CD4-positive, alpha-beta T cell treated with Interleukin-10 for 1 hour (primary cell): ENCODE results near the gene ECHS1.

Experiments
- DNase-seq: peaks from one replicate; pipeline ENCODE4 v3.0.0-alpha.2; 2020

ECHS1 gene

DNA sequence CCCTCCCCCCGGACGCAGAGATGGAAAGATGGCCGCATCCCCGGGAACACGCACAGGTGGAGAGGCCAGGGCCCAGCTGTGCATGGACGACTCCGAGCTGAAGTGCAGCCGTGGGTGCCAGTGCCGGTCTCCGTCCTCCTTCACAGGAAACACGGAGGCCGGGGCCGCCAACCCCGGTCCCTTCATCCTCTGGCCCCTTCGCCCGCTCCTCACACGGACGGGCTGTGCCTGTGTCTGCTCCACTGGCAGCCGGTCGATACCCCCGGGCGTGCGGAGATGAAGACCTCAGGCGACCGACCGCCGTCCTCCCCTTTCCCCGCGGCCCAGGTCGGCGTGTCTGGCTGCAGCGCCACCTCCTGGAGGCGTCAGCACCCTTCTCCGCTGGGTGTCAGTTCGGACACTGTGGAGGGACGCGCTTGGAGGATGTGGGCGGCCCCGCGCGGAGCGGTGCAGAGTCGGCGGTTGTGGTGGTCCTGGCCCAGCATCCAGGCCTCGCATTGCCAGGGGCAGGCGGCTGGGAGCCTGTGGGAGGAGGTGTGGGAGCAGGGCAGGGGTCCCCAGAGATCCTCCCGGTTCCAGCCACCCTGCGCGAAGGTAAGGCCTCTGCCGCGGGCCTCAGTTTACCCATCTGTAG, 54.5 kb downstream of the ECHS1 start:
- DNase-seq: peak; percentile 78

DNA sequence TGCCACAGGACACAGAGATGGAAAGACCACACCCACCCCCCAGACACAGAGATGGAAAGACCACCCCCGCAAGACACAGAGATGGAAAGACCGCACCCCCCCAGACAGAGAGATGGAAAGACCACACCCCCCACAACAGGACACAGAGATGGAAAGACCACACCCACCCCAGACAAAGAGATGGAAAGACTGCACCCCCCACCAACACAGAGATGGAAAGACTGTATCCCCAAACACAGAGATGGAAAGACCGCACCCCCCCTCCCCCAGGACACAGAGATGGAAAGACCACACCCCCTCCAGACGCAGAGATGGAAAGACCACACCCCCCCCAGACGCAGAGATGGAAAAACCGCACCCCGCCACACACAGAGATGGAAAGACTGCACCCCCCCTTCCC, 56.4 kb downstream of the ECHS1 start:
- DNase-seq: no peak

DNA sequence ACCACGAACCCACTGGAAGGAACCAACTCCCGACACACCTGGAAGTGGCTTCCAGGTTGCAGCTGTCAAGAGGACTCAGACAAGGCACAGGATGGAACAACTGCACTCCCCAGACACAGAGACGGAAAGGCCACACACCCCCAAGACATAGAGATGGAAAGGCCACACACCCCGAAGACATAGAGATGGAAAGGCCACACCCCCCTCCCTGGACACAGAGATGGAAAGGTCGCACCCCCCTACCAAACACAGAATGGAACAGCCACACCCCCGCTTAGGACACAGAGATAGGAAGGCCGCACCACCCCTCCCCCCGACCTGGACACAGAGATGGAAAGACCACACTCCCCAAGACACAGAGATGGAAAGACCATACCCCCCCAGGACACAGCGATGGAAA, 56.9 kb downstream of the ECHS1 start:
- DNase-seq: no peak

DNA sequence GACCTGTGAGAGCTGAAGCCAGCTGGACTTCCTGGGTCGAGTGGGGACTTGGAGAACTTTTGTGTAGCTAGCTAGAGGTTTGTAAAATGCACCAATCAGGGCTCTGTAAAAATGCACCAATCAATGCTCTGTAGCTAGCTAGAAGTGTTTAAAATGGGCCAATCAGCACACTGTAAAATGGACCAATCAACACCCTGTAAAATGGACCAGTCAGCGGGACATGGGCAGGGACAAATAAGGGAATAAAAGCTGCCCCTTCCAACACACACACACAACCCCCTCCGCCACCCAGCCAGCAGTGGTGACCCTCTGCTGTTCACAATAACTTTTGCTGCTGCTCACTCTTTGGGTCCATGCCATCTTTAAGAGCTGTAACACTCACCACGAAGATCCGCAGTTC, 57.3 kb downstream of the ECHS1 start:
- no peak for DNase-seq

DNA sequence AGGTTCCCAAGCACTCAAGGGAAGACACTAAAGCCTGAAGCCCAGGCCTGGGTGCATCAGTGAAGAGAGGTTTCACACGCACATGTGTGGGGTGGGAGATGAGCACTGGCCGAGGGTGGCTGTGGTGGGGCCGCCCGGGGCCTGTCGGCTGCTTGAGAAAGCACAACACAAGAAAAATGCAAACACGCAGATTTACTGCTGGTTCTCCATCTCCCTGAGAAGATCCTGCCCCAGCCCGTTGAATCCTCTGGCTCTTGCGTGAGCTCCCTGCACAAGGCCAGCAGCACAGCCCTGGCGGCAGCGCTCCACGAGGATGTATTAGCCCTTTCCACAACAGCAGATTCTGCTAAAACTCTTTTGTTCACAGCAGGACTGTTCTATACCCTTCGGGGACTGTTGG, 58.2 kb downstream of the ECHS1 start:
- no peak for DNase-seq

DNA sequence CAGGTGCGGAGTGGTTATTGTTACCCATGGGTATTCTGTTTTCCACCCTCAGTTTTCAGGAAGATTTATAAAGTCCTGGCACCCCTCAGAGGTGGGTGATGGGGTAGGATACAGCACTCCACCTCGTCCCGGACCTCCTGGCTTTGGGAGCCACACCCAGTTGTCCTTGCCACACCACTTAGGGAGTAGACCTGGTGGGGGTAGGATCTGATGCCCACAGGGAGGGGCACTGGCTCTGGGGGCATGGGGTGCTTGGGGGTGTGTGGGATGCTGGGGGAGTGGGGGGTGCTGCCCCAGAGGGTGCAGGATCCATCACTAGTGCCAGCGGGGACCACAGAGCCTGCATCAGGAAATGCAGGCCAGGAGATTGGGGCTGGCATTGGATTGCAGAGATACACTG, 60.0 kb downstream of the ECHS1 start:
- DNase-seq: no peak

DNA sequence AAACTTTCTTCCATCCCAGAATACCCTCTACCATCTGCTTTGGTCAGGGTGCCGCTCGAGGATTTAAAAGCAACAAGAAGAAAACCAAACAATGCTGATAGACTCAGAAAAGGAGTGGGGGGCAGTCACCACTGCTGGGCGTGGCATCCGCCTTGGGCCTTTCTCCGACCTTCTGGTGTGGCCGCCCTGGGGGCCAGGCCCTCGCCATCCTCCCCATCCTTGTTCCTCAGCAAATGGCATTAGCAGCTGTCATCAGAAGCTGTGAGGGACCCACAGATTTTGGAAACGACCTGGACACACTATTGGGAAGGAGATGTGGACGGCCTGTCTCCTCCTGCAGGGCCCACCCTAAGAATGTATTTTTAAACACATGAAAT, 60.4 kb downstream of the ECHS1 start:
- DNase-seq: no peak
